ENCODE measurements around the gene IFIT1.
"Not testable (repeated sequence)": the region's sequence is repeated elsewhere in the genome, so short reads cannot be mapped to it uniquely, and the experiment has no call there.

The IFIT1 gene

DNA sequence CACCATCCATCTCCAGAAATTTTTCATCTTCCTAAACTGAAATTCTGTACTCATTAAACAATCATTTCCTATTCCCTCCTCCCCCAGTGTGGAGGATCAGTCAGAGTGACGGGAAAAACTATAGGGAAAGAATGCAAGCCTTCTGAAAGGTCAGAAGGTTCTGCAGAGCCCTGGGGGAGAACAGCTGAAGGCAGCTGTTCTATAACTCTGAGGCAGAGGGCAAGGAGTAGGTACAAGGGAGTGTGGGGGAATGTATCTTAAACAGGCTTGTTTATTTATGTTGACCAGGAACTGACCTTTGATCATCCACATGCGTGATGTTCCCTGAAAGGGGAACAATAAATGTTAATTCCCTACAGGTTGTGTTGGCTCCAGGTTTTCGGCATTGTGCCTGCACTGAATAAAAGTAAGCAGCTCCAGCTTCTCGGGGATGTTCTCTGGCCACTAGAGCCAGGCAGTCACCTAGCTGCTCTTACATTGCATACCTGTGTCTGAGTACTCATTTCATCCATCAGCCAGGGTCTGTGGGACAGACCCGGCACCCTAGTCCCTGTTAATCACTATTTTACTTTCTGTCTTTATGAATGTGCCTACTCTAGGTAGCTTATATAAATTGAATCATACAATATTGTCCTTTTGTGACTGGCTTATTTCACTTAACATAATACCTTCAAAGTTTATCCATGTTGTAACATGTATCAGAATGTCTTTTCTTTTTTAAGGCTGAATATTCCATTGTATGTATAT, 5.8 kb downstream of the IFIT1 start:
- no peak for ATAC-seq
- TF ChIP-seq GLIS3 (CRISPR knock-in tag; IDR thresholded peaks at IDR 0.05) = no peak

DNA sequence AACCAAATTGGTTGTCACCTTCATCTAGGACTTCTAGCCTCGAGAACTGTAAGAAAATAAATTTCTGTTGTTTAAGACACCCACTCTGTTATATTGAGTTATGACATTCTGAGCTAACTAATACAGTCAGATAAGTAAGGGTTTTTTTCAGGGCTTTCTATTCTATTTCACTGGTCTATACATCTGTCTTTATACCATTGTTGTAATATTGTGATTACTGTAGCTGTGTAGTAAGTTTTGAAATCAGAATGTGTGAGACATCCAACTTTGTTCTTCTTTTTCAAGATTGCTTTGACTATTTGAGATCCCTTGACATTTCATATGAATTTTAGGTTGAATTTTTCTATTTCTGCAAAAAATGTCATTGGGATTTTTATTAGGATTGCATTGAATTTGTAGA, 7.5 kb downstream of the IFIT1 start:
- TF ChIP-seq SNAI2 (CRISPR knock-in tag; IDR thresholded peaks at IDR 0.05) = no peak
- no peak for ATAC-seq

DNA sequence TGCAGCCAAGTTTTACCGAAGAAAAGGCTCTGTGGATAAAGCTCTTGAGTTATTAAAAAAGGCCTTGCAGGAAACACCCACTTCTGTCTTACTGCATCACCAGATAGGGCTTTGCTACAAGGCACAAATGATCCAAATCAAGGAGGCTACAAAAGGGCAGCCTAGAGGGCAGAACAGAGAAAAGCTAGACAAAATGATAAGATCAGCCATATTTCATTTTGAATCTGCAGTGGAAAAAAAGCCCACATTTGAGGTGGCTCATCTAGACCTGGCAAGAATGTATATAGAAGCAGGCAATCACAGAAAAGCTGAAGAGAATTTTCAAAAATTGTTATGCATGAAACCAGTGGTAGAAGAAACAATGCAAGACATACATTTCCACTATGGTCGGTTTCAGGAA, 10.6 kb downstream of the IFIT1 start:
- ATAC-seq = no peak
- TF ChIP-seq ARNTL (CRISPR knock-in tag; IDR thresholded peaks at IDR 0.05; ENCODE audit: borderline replicate concordance, low read depth) = no peak
- TF ChIP-seq ZC3H10 (CRISPR knock-in tag; IDR thresholded peaks at IDR 0.05) = no peak
- no peak for TF ChIP-seq RARB (CRISPR knock-in tag; IDR thresholded peaks at IDR 0.05)
- TF ChIP-seq ZNF70 (CRISPR knock-in tag; IDR thresholded peaks at IDR 0.05) = no peak
- no peak for TF ChIP-seq ZNF8 (CRISPR knock-in tag; IDR thresholded peaks at IDR 0.05)
- TF ChIP-seq ISL1 (CRISPR knock-in tag; IDR thresholded peaks at IDR 0.05) = no peak
- TF ChIP-seq CSRNP3 (CRISPR knock-in tag; IDR thresholded peaks at IDR 0.05) = no peak
- TF ChIP-seq TOX (CRISPR knock-in tag; IDR thresholded peaks at IDR 0.05; ENCODE audit: borderline replicate concordance) = no peak
- TF ChIP-seq PPARA (CRISPR knock-in tag; IDR thresholded peaks at IDR 0.05; ENCODE audit: borderline replicate concordance) = no peak

DNA sequence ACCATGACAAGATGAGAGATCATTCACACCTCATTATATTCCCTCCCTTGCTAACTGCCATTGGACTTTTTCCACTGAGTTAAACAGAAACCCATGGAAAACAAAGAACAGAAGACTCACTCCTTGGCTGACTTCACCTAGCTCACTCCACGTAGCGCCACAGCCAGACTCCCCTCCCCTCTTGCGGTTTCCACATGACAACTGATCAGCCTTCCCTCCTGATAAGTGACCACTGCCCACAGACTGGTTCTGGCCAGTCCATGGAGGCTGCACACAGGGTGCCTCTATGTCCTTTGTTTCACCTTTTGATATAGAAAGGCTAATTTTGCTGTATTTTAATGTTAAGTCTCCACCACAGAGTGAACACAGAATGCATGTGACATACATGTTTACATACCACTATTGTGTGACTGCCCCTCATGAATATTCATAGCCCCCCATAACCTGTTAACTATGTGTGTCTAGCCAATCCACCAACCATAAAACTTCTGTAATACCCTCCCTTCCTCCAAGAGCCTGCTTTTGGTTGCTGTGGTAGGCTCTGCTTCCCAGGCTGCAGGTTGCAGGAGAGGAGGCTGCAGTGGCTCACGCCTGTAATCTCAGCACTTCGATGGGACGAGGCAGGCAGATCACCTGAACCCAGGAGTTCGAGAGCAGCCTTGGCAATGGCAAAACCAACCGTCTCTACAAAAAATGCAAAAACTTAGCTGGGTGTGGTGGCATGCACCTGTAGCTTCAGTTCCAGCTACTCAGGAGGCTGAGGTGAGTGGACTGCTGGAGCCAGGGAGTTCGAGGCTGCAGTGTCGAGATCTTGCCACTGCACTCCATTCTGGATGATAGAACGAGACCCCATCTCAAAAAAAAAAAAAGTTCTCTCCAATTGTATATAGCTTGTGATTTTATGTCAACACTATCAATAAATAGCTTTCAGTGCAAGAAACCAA, 12.0 kb downstream of the IFIT1 start:
- no peak for ATAC-seq

DNA sequence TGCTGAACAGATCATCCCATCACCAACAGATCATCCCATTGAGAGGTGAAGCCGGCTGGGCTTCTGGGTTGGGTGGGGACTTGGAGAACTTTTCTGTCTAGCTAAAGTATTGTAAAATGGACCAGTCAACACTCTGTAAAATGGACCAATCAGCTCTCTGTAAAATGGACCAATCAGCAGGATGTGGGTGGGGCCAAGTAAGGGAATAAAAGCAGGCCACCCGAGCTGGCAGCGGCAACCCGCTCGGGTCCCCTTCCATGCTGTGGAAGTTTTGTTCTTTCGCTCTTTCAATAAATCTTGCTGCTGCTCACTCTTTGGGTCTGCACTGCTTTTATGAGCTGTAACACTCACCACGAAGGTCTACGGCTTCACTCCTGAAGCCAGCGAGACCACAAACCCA, 13.8 kb downstream of the IFIT1 start:
- not testable (repeated sequence) for ATAC-seq

More for the DNA sequence above, 12.0 kb downstream of the IFIT1 start:
- TF ChIP-seq ZFP30 (CRISPR knock-in tag; IDR thresholded peaks at IDR 0.05) = no peak
- TF ChIP-seq RARB (CRISPR knock-in tag; IDR thresholded peaks at IDR 0.05) = no peak
- no peak for TF ChIP-seq ZNF70 (CRISPR knock-in tag; IDR thresholded peaks at IDR 0.05)
- TF ChIP-seq SNAI2 (CRISPR knock-in tag; IDR thresholded peaks at IDR 0.05) = no peak
- no peak for TF ChIP-seq ZC3H10 (CRISPR knock-in tag; IDR thresholded peaks at IDR 0.05)

- not testable (repeated sequence) for ATAC-seq
These were observed 15.4 kb downstream of the IFIT1 start for GRCh38 chr10:89407792-89408191.

DNA sequence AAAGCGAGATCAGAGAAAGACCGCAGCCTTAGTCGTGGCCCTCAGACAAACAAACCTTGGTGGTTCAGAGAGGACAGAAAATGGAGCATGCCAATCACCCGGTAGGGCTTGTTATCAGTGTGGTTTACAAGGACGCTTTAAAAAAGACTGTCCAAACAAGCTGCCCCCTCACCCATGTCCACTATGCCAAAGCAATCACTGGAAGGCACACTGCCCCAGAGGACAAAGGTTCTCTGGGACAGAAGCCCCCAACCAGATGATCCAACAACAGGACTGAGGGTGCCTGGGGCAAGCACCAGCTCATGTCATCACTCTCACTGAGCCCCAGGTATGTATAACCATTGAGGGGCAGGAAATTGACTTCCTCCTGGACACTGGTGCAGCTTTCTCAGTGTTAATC, 16.9 kb downstream of the IFIT1 start:
- ATAC-seq = not testable (repeated sequence)

DNA sequence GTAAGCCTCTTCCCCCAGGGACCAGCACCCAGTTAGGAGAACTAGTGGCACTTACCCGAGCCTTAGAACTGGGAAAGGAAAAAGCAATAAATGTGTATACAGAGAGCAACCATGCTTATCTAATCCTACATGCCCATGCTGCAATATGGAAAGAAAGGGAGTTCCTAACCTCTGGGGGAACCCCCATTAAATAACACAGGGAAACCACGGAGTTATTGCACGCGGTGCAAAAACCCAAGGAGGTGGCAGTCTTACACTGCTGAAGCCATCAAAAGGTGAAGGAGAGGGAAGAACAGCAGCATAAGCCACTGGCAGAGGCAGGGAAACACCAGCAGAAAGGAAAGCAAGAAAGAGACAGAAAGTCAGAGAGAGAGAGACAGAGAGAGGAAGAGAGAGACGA, 18.1 kb downstream of the IFIT1 start:
- not testable (repeated sequence) for ATAC-seq

DNA sequence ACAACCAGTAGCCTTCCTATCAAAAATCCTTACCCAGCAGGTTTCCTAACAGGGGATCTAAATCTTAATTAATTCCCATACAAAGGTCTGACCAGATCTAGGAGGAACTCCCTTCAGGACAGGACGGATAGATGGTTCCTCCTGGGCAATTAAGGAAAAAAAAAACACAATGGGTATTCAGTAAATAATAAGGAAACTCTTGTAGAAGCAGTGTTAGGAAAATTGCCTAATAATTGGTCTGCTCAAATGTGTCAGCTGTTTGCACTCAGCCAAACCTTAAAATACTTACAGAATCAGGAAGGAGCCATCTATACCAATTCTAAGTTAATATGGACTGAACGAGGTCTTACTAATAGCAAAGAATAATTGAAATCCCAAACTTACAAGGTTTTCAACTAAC, 18.7 kb downstream of the IFIT1 start:
- ATAC-seq = not testable (repeated sequence)

GRCh38 chr10:89412276-89412675, 19.9 kb downstream of the IFIT1 start:
- ATAC-seq = not testable (repeated sequence)

DNA sequence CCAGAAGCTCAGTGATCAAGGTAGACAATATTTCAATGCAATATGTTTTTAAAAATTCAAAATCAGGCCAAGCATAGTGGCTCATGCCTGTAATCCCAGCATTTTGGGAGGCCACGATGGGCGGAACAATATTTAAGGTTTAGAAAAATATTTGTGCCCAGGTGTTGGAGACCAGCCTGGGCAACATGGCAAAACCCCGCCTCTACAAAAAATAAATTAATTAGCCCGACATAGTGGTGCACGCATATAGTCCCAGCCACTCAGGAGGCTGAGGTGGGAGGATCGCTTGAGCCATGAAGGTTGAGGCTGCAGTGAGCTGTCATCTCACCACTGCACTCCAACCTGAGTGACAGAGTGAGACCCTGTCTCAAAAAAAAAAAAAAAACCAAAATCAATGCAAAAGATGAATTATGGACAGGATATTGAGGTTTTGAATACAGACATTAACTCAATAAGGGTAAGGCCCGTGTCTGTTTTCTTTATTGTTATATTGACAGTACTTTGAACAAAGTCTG, 21.0 kb downstream of the IFIT1 start:
- no peak for ATAC-seq
- TF ChIP-seq, protein P1, sequence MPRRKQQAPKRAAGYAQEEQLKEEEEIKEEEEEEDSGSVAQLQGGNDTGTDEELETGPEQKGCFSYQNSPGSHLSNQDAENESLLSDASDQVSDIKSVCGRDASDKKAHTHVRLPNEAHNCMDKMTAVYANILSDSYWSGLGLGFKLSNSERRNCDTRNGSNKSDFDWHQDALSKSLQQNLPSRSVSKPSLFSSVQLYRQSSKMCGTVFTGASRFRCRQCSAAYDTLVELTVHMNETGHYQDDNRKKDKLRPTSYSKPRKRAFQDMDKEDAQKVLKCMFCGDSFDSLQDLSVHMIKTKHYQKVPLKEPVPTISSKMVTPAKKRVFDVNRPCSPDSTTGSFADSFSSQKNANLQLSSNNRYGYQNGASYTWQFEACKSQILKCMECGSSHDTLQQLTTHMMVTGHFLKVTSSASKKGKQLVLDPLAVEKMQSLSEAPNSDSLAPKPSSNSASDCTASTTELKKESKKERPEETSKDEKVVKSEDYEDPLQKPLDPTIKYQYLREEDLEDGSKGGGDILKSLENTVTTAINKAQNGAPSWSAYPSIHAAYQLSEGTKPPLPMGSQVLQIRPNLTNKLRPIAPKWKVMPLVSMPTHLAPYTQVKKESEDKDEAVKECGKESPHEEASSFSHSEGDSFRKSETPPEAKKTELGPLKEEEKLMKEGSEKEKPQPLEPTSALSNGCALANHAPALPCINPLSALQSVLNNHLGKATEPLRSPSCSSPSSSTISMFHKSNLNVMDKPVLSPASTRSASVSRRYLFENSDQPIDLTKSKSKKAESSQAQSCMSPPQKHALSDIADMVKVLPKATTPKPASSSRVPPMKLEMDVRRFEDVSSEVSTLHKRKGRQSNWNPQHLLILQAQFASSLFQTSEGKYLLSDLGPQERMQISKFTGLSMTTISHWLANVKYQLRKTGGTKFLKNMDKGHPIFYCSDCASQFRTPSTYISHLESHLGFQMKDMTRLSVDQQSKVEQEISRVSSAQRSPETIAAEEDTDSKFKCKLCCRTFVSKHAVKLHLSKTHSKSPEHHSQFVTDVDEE (CRISPR knock-in tag; IDR thresholded peaks at IDR 0.05) = no peak
- TF ChIP-seq ISL1 (CRISPR knock-in tag; IDR thresholded peaks at IDR 0.05) = no peak

Measured in SK-N-SH treated with all-trans-retinoic acid at 6 μM for 48 hours (cell line).